C4-2B (cell line): Measurements from ENCODE around the gene RCOR1.

Experiments used
- ZFX ChIP-seq: fragments of 450-650 bp; IDR thresholded peaks from 2 replicates; pipeline ENCODE4 v1.6.1; 2017
- TF ChIP-seq, protein P1 (sequence below): fragments of 450-650 bp; conservative IDR thresholded peaks from 2 replicates; pipeline ENCODE4 v1.5.1; 2017; ENCODE audit warnings: mild to moderate bottlenecking

GRCh38 chr14:102696332-102696731, 103.9 kb downstream of the RCOR1 start:
- TF ChIP-seq ZFX, result no peak
- TF ChIP-seq, protein P1, sequence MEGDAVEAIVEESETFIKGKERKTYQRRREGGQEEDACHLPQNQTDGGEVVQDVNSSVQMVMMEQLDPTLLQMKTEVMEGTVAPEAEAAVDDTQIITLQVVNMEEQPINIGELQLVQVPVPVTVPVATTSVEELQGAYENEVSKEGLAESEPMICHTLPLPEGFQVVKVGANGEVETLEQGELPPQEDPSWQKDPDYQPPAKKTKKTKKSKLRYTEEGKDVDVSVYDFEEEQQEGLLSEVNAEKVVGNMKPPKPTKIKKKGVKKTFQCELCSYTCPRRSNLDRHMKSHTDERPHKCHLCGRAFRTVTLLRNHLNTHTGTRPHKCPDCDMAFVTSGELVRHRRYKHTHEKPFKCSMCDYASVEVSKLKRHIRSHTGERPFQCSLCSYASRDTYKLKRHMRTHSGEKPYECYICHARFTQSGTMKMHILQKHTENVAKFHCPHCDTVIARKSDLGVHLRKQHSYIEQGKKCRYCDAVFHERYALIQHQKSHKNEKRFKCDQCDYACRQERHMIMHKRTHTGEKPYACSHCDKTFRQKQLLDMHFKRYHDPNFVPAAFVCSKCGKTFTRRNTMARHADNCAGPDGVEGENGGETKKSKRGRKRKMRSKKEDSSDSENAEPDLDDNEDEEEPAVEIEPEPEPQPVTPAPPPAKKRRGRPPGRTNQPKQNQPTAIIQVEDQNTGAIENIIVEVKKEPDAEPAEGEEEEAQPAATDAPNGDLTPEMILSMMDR, result no peak
